Astrocyte (in vitro differentiated cells and primary cell): Measurements from ENCODE around the gene LRIT3. TPM values are rescaled to one million over a fixed set of nuclear protein-coding genes. Genes with fewer than 3 reads are reported as not detected.
"Not testable (repeated sequence)": the region's sequence is repeated elsewhere in the genome, so short reads cannot be mapped to it uniquely, and the experiment has no call there.

Experiments used
- DNase-seq: peaks from one replicate; pipeline ENCODE4 v3.0.0-alpha.2; 2010; ENCODE audit warnings: low read depth
- FAIRE-seq: peaks from 2 replicates; lab custom pipeline; 2011; peaks lifted over from hg19 to GRCh38; lab: Jason Lieb, UNC
- H2AFZ ChIP-seq: 2 replicates; pipeline ENCODE4 v1.6.0; 2012; ENCODE audit warnings: low read depth, low read length, inconsistent platforms
- H3K27ac ChIP-seq: 2 replicates; pipeline ENCODE4 v1.5.1; 2011; ENCODE audit warnings: low read depth, low read length, inconsistent platforms
- H3K27me3 ChIP-seq: 2 replicates; pipeline ENCODE4 v1.6.0; 2011; ENCODE audit warnings: low read length, inconsistent platforms; ENCODE audit not compliant: insufficient read depth
- H3K36me3 ChIP-seq: 2 replicates; pipeline ENCODE4 v1.5.1; 2011; ENCODE audit warnings: low read length, inconsistent platforms; ENCODE audit not compliant: insufficient read depth
- H3K4me1 ChIP-seq: 2 replicates; pipeline ENCODE4 v1.5.1; 2011; ENCODE audit warnings: low read length, inconsistent platforms; ENCODE audit not compliant: insufficient read depth
- H3K4me2 ChIP-seq: 2 replicates; pipeline ENCODE4 v1.6.0; 2012; ENCODE audit warnings: low read length, inconsistent platforms
- H3K4me3 ChIP-seq: 2 replicates; pipeline ENCODE4 v1.5.1; 2011; ENCODE audit warnings: low read depth, mild to moderate bottlenecking, low read length, inconsistent platforms; ENCODE audit not compliant: insufficient read depth
- H3K79me2 ChIP-seq: 2 replicates; pipeline ENCODE4 v1.6.0; 2012; ENCODE audit warnings: mild to moderate bottlenecking, low read length, inconsistent platforms; ENCODE audit not compliant: insufficient read depth
- H3K9ac ChIP-seq: 2 replicates; pipeline ENCODE4 v1.6.0; 2012; ENCODE audit warnings: mild to moderate bottlenecking, low read length, inconsistent platforms
- H3K9me3 ChIP-seq: 2 replicates; pipeline ENCODE4 v1.5.1; 2012; ENCODE audit warnings: low read depth, mild to moderate bottlenecking, low read length, inconsistent platforms; ENCODE audit not compliant: insufficient read depth
- H4K20me1 ChIP-seq: 2 replicates; pipeline ENCODE4 v1.6.0; 2012; ENCODE audit warnings: low read length, inconsistent platforms; ENCODE audit not compliant: insufficient read depth
- H3K27ac Mint-ChIP-seq: one replicate; pipeline ENCODE4 v1.8.0; 2021; ENCODE audit warnings: mild to moderate bottlenecking, mixed read lengths; ENCODE audit not compliant: unreplicated experiment
- H3K27me3 Mint-ChIP-seq: one replicate; pipeline ENCODE4 v1.8.0; 2021; ENCODE audit warnings: low read depth, mixed read lengths; ENCODE audit not compliant: unreplicated experiment
- H3K36me3 Mint-ChIP-seq: one replicate; pipeline ENCODE4 v1.8.0; 2021; ENCODE audit warnings: low read depth, mixed read lengths; ENCODE audit not compliant: unreplicated experiment
- H3K4me1 Mint-ChIP-seq: one replicate; pipeline ENCODE4 v1.8.0; 2021; ENCODE audit warnings: low read depth, mixed read lengths; ENCODE audit not compliant: unreplicated experiment
- H3K4me3 Mint-ChIP-seq: one replicate; pipeline ENCODE4 v1.8.0; 2021; ENCODE audit warnings: mild to moderate bottlenecking, moderate library complexity, mixed read lengths; ENCODE audit not compliant: unreplicated experiment
- H3K9me3 Mint-ChIP-seq: one replicate; pipeline ENCODE4 v1.8.0; 2021; ENCODE audit warnings: mild to moderate bottlenecking, mixed read lengths; ENCODE audit not compliant: unreplicated experiment
- EZH2 ChIP-seq: IDR thresholded peaks from 2 replicates; pipeline ENCODE4 v1.6.1; 2012; ENCODE audit warnings: mild to moderate bottlenecking, low read length, inconsistent platforms; ENCODE audit not compliant: insufficient read depth
- total RNA-seq: library from RNA; stranded (reverse); gene quantifications from 2 replicates; pipeline ENCODE4 v1.2.1, GENCODE V29; 2021
- TF ChIP-seq, protein P1 (sequence below): IDR thresholded peaks from 2 replicates; pipeline ENCODE4 v1.5.1; 2011; ENCODE audit warnings: low read depth, mild to moderate bottlenecking, inconsistent platforms, low read length, moderate library complexity; ENCODE audit not compliant: insufficient read depth

Gene LRIT3
- total RNA-seq, 1 donor from 2014 or later, result 0.11 TPM

DNA sequence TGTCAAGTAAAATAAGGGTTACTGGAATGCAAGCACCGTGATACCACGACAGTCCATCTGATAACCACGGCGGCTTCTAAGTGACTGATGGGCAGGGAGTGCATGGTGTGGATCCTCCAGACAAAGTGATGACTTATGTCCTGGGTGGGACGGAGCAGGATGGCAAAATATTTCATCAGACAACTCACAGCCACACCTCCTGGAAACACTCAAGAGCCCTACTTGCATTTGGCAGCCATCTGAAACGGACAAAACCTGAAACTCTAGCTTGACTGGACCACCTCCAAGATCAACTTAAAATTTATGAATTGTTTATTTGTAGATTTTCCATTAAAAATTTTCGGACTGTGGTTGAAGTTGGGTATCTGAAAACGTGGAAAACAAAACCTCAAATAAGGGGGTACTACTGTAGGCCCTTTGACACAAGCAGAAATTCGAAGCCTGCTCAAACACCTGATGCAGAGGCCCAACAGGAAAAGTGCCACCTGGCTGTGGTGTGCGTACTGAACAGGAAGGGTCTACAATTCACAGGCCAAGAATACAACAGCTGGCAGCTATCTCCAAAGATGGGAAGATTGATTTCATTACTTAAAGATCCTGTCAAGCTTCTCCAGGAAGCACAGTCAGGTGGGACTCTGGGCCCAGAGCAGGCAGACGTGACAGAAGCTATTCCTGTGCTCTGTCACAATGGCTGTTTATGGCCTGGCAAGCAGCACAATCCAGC lies 26.0 kb downstream of the LRIT3 start:
- Histone ChIP-seq H3K9me3 (no peaks in the 10 kb centered on the region), H3K4me2 (no peak overlapping the region), H3K36me3 (no peaks in the 10 kb centered on the region), H3K79me2 (no peaks in the 10 kb centered on the region), H2AFZ (no peak overlapping the region), H3K27me3 (no peaks in the 10 kb centered on the region), H3K9ac (no peak overlapping the region), H3K27ac (no peak overlapping the region), H3K4me3 (no peak overlapping the region), H4K20me1 (no peaks in the 10 kb centered on the region), H3K4me1 (no peaks in the 10 kb centered on the region)
- no peak for TF ChIP-seq EZH2
- TF ChIP-seq, protein P1, sequence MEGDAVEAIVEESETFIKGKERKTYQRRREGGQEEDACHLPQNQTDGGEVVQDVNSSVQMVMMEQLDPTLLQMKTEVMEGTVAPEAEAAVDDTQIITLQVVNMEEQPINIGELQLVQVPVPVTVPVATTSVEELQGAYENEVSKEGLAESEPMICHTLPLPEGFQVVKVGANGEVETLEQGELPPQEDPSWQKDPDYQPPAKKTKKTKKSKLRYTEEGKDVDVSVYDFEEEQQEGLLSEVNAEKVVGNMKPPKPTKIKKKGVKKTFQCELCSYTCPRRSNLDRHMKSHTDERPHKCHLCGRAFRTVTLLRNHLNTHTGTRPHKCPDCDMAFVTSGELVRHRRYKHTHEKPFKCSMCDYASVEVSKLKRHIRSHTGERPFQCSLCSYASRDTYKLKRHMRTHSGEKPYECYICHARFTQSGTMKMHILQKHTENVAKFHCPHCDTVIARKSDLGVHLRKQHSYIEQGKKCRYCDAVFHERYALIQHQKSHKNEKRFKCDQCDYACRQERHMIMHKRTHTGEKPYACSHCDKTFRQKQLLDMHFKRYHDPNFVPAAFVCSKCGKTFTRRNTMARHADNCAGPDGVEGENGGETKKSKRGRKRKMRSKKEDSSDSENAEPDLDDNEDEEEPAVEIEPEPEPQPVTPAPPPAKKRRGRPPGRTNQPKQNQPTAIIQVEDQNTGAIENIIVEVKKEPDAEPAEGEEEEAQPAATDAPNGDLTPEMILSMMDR, result no peak
- peak overlapping the region; percentile 23 for H3K27ac Mint-ChIP-seq
- H3K4me1 Mint-ChIP-seq, result no peaks in the 10 kb centered on the region
- FAIRE-seq (no peak), DNase-seq (peak; percentile 3)
- H3K27me3 Mint-ChIP-seq, result peaks cover 8% of the 10 kb centered on the region
- no peaks in the 10 kb centered on the region for H3K9me3 Mint-ChIP-seq
- H3K36me3 Mint-ChIP-seq, result peaks cover 5% of the 10 kb centered on the region
- H3K4me3 Mint-ChIP-seq, result no peak overlapping the region

DNA sequence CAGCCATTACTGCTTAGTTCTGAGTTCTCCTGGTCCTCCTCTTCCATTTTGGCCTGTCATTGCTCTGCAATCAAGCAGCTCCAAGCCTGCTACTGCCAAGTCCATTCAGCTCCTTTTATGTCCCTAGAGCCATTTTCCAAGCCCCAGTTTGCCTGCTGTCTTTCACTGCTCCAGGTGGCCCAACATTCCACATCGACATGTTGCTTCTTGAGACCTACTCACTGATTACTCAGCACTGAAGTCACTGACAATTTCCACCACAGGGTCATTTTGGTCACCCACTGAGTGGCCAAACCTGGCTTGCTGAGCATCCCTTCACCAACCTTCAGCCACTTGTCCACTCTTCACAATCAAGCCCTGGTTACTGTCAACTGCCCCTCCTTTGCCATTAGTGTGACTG lies 27.2 kb downstream of the LRIT3 start:
- Histone ChIP-seq H3K36me3 (no peaks in the 10 kb centered on the region), H3K9me3 (no peaks in the 10 kb centered on the region), H3K27me3 (no peaks in the 10 kb centered on the region), H3K9ac (no peak overlapping the region), H3K27ac (no peak overlapping the region), H3K4me2 (no peak overlapping the region), H3K79me2 (no peaks in the 10 kb centered on the region), H4K20me1 (no peaks in the 10 kb centered on the region), H2AFZ (no peak overlapping the region), H3K4me3 (no peak overlapping the region), H3K4me1 (no peaks in the 10 kb centered on the region)
- Mint-ChIP-seq H3K4me3 (no peak overlapping the region), H3K27ac (no peak overlapping the region), H3K27me3 (peaks cover 3% of the 10 kb centered on the region), H3K9me3 (no peaks in the 10 kb centered on the region), H3K36me3 (peaks cover under 1% of the 10 kb centered on the region), H3K4me1 (no peaks in the 10 kb centered on the region)
- DNase-seq (no peak), FAIRE-seq (no peak)
- TF ChIP-seq, protein P1, result no peak
- TF ChIP-seq EZH2, result no peak

DNA sequence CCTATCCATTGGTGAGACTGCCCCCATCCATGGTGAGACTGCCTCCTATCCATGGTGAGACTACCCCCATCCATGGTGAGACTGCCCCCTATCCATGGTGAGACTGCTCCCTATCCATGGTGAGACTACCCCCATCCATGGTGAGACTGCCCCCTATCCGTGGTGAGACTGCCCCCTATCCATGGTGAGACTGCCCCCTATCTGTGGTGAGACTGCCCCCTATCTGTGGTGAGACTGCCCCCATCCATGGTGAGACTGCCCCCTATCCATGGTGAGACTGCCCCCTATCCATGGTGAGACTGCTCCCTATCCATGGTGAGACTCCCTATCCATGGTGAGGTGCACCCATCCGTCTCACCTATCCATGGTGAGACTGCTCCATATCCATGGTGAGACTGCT lies 27.6 kb downstream of the LRIT3 start:
- not testable (repeated sequence) for H3K4me1 ChIP-seq, H3K4me3 Mint-ChIP-seq, FAIRE-seq, H3K79me2 ChIP-seq, H3K4me1 Mint-ChIP-seq, H3K9me3 ChIP-seq, H3K9ac ChIP-seq, H3K27me3 ChIP-seq, H3K4me2 ChIP-seq, H3K9me3 Mint-ChIP-seq, H2AFZ ChIP-seq, H3K4me3 ChIP-seq, DNase-seq, H3K27ac Mint-ChIP-seq, H3K36me3 Mint-ChIP-seq, H3K27me3 Mint-ChIP-seq, H3K36me3 ChIP-seq, H3K27ac ChIP-seq, H4K20me1 ChIP-seq
